SU-DHL-6 (cell line): Measurements from ENCODE around the gene TSHZ2.

Source experiments
- EZH2phosphoT487 ChIP-seq: fragments of 200-600 bp; sonication (generic), shearing (Covaris generic); conservative IDR thresholded peaks from 2 replicates; pipeline ENCODE4 v1.6.1; 2018; ENCODE audit warnings: mild to moderate bottlenecking, antibody characterized with exemption, low read length, moderate library complexity, mixed read lengths
- TF ChIP-seq, protein P1 (sequence below): fragments of 200-600 bp; sonication (generic); IDR thresholded peaks from one replicate; pipeline ENCODE4 v1.5.1; 2017; ENCODE audit warnings: antibody characterized with exemption, mild to moderate bottlenecking, low read length, moderate library complexity; ENCODE audit not compliant: insufficient read depth, poor library complexity, severe bottlenecking

DNA sequence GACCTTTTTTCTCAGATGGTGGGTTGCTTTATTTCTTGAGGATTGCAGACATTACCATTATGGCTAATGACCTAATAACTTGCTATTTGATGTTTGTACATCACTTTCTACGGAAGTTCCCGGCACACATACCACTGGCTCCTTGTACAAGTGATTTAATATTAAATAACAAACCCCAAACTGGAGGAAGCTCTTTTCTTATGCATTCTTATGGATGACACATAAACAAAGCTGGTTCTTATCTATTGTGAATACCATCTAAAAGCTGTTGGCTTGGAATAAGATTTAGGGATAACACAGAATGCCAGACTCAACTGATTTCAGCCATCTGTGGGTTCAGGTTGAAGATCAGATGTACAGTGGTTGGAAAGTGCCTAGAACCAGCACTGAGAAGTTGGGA lies 272.6 kb downstream of the TSHZ2 start:
- TF ChIP-seq, protein P1, sequence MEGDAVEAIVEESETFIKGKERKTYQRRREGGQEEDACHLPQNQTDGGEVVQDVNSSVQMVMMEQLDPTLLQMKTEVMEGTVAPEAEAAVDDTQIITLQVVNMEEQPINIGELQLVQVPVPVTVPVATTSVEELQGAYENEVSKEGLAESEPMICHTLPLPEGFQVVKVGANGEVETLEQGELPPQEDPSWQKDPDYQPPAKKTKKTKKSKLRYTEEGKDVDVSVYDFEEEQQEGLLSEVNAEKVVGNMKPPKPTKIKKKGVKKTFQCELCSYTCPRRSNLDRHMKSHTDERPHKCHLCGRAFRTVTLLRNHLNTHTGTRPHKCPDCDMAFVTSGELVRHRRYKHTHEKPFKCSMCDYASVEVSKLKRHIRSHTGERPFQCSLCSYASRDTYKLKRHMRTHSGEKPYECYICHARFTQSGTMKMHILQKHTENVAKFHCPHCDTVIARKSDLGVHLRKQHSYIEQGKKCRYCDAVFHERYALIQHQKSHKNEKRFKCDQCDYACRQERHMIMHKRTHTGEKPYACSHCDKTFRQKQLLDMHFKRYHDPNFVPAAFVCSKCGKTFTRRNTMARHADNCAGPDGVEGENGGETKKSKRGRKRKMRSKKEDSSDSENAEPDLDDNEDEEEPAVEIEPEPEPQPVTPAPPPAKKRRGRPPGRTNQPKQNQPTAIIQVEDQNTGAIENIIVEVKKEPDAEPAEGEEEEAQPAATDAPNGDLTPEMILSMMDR = no peak
- TF ChIP-seq EZH2phosphoT487 = no peak
